ENCODE results near the gene C1QB.
"Not testable (repeated sequence)": the region's sequence is repeated elsewhere in the genome, so short reads cannot be mapped to it uniquely, and the experiment has no call there.

- not testable (repeated sequence) for TF ChIP-seq CTCF, POLR2A (IDR thresholded peaks at IDR 0.05)
Observed at GRCh38 chr1:22706100-22706499, 53.1 kb downstream of the C1QB start.
